Natural killer cell treated with Interleukin-12 subunit alpha and Interleukin-12 subunit beta and Interleukin-15 and Interleukin-18, amount 100 ng/mL, for 72 hours (primary cell): ENCODE results near the gene PODN. TPM values are rescaled to one million over a fixed set of nuclear protein-coding genes. Genes with fewer than 3 reads are reported as not detected.

ENCODE experiments used
- ATAC-seq, 2 donors: fragments of 150-1000 bp; cut with Tn5 transposase in 1 of 2; sonication (Bioruptor Pico), chemical (Tn5 transposase) in 1 of 2; 2 replicates each; pipeline ENCODE4 v1.10.0; 2021
- DNase-seq: peaks from one replicate; pipeline ENCODE4 v3.0.0; 2022; ENCODE audit warnings: low spot score
- H3K27ac Mint-ChIP-seq, 2 donors: 1 replicate in 1 of 2; 2 replicates in 1 of 2; pipeline ENCODE4 v1.8.0; 2022; ENCODE audit warnings: mixed read lengths in 2 of 2, mild to moderate bottlenecking in 1 of 2, moderate library complexity in 1 of 2
- H3K27me3 Mint-ChIP-seq, 2 donors: 1 replicate in 1 of 2; 2 replicates in 1 of 2; pipeline ENCODE4 v1.8.0; 2022; ENCODE audit warnings: mixed read lengths in 2 of 2
- H3K36me3 Mint-ChIP-seq: one replicate; pipeline ENCODE4 v1.8.0; 2022; ENCODE audit warnings: mixed read lengths
- H3K4me1 Mint-ChIP-seq, 2 donors: 1 replicate in 1 of 2; 2 replicates in 1 of 2; pipeline ENCODE4 v1.8.0; 2022; ENCODE audit warnings: low read depth in 2 of 2, mixed read lengths in 2 of 2, mild to moderate bottlenecking in 1 of 2
- H3K4me3 Mint-ChIP-seq: one replicate; pipeline ENCODE4 v1.8.0; 2022; ENCODE audit warnings: mixed read lengths
- H3K9me3 Mint-ChIP-seq: 2 replicates; pipeline ENCODE4 v1.8.0; 2022; ENCODE audit warnings: mixed read lengths
- total RNA-seq, 2 donors: library from RNA; stranded (reverse); gene quantifications; one replicate each; pipeline ENCODE4 v1.2.3, GENCODE V29; 2022

PODN gene
- total RNA-seq, 2 donors from 2014 or later: not detected

GRCh38 chr1:53043271-53043670 lies 18.7 kb upstream of the PODN start:
- Mint-ChIP-seq H3K36me3 (peaks cover 11% of the 10 kb centered on the region), H3K4me3 (no peak overlapping the region), H3K9me3 (no peaks in the 10 kb centered on the region), H3K27ac (no peak overlapping the region), H3K27me3 (no peaks in the 10 kb centered on the region), H3K4me1 (peaks cover 4 to 7% of the 10 kb centered on the region in 2 donors)
- no peak for ATAC-seq
- no peak for DNase-seq

GRCh38 chr1:53044926-53045325 lies 17.1 kb upstream of the PODN start:
- Mint-ChIP-seq H3K27ac (no peak overlapping the region), H3K9me3 (no peaks in the 10 kb centered on the region), H3K4me1 (peaks cover 4 to 10% of the 10 kb centered on the region in 2 donors), H3K27me3 (no peaks in the 10 kb centered on the region), H3K4me3 (no peak overlapping the region), H3K36me3 (peaks cover 9% of the 10 kb centered on the region)
- DNase-seq (no peak), ATAC-seq (no peak)

GRCh38 chr1:53046930-53047329 lies 15.1 kb upstream of the PODN start:
- no peak overlapping the region for H3K4me3 Mint-ChIP-seq
- H3K27me3 Mint-ChIP-seq: no peaks in the 10 kb centered on the region
- ATAC-seq: no peak
- peaks cover 5% of the 10 kb centered on the region for H3K36me3 Mint-ChIP-seq
- H3K9me3 Mint-ChIP-seq: no peaks in the 10 kb centered on the region
- DNase-seq: no peak
- peaks cover 4 to 10% of the 10 kb centered on the region in 2 donors for H3K4me1 Mint-ChIP-seq
- no peak overlapping the region for H3K27ac Mint-ChIP-seq

- H3K27ac Mint-ChIP-seq: peak overlapping the region in 1 of 2 donors; percentile 32
- H3K4me3 Mint-ChIP-seq: no peak overlapping the region
- no peaks in the 10 kb centered on the region for H3K9me3 Mint-ChIP-seq
- peak in 1 of 2 donors; percentile 54 for ATAC-seq
- peaks cover 9 to 10% of the 10 kb centered on the region in 2 donors for H3K4me1 Mint-ChIP-seq
- DNase-seq: no peak
- H3K27me3 Mint-ChIP-seq: no peaks in the 10 kb centered on the region
- H3K36me3 Mint-ChIP-seq: peaks cover 5% of the 10 kb centered on the region
Observed at GRCh38 chr1:53047737-53048736, 14.0 kb upstream of the PODN start.

- no peak for DNase-seq
- Mint-ChIP-seq H3K4me3 (no peak overlapping the region), H3K27me3 (no peaks in the 10 kb centered on the region), H3K4me1 (peaks cover 9 to 10% of the 10 kb centered on the region in 2 donors), H3K36me3 (peaks cover 5% of the 10 kb centered on the region), H3K9me3 (no peaks in the 10 kb centered on the region), H3K27ac (no peak overlapping the region)
- no peak for ATAC-seq
Observed at GRCh38 chr1:53048960-53049573, 12.9 kb upstream of the PODN start.

- no peak overlapping the region for H3K27ac Mint-ChIP-seq
- DNase-seq: no peak
- no peak for ATAC-seq
- peaks cover 9 to 10% of the 10 kb centered on the region in 2 donors for H3K4me1 Mint-ChIP-seq
- H3K36me3 Mint-ChIP-seq: peaks cover 5% of the 10 kb centered on the region
- no peaks in the 10 kb centered on the region for H3K9me3 Mint-ChIP-seq
- H3K27me3 Mint-ChIP-seq: no peaks in the 10 kb centered on the region
- H3K4me3 Mint-ChIP-seq: no peak overlapping the region
Observed at GRCh38 chr1:53049574-53049967, 12.4 kb upstream of the PODN start.

- H3K9me3 Mint-ChIP-seq: no peaks in the 10 kb centered on the region
- peaks cover 5% of the 10 kb centered on the region for H3K36me3 Mint-ChIP-seq
- H3K27me3 Mint-ChIP-seq: no peaks in the 10 kb centered on the region
- H3K27ac Mint-ChIP-seq: no peak overlapping the region
- H3K4me3 Mint-ChIP-seq: no peak overlapping the region
- ATAC-seq (no peak), DNase-seq (no peak)
- H3K4me1 Mint-ChIP-seq: peaks cover 9 to 10% of the 10 kb centered on the region in 2 donors
Observed at GRCh38 chr1:53050310-53050709, 11.7 kb upstream of the PODN start.

GRCh38 chr1:53051676-53052075 lies 10.3 kb upstream of the PODN start:
- Mint-ChIP-seq H3K27me3 (no peaks in the 10 kb centered on the region), H3K9me3 (no peaks in the 10 kb centered on the region), H3K27ac (no peak overlapping the region), H3K4me1 (peaks cover 9 to 10% of the 10 kb centered on the region in 2 donors), H3K4me3 (no peak overlapping the region), H3K36me3 (peaks cover 5% of the 10 kb centered on the region)
- DNase-seq: no peak
- ATAC-seq: no peak

GRCh38 chr1:53057127-53057526 lies 4.9 kb upstream of the PODN start:
- Mint-ChIP-seq H3K27me3 (peaks cover 0 to 2% of the 10 kb centered on the region in 2 donors), H3K36me3 (no peaks in the 10 kb centered on the region), H3K4me1 (peaks cover 0 to 5% of the 10 kb centered on the region in 2 donors), H3K4me3 (no peak overlapping the region), H3K27ac (no peak overlapping the region), H3K9me3 (no peaks in the 10 kb centered on the region)
- DNase-seq: no peak
- ATAC-seq: no peak

- H3K36me3 Mint-ChIP-seq: no peaks in the 10 kb centered on the region
- peaks cover 0 to 10% of the 10 kb centered on the region in 2 donors for H3K27me3 Mint-ChIP-seq
- ATAC-seq: no peak
- H3K4me3 Mint-ChIP-seq: no peak overlapping the region
- no peaks in the 10 kb centered on the region for H3K9me3 Mint-ChIP-seq
- H3K4me1 Mint-ChIP-seq: no peaks in the 10 kb centered on the region
- no peak overlapping the region for H3K27ac Mint-ChIP-seq
- no peak for DNase-seq
Observed at GRCh38 chr1:53060579-53060978, 1.4 kb upstream of the PODN start.

- Mint-ChIP-seq H3K9me3 (no peaks in the 10 kb centered on the region), H3K4me3 (peak overlapping the region; percentile 10), H3K4me1 (no peaks in the 10 kb centered on the region), H3K27me3 (peaks cover 0 to 11% of the 10 kb centered on the region in 2 donors), H3K36me3 (no peaks in the 10 kb centered on the region), H3K27ac (no peak overlapping the region)
- ATAC-seq (no peak), DNase-seq (no peak)
Observed at GRCh38 chr1:53061123-53061858, 722 bp upstream of the PODN start.

- H3K36me3 Mint-ChIP-seq: no peaks in the 10 kb centered on the region
- H3K4me1 Mint-ChIP-seq: no peaks in the 10 kb centered on the region
- no peaks in the 10 kb centered on the region for H3K9me3 Mint-ChIP-seq
- peak overlapping the region; percentile 51 for H3K4me3 Mint-ChIP-seq
- H3K27ac Mint-ChIP-seq: no peak overlapping the region
- DNase-seq (no peak), ATAC-seq (no peak)
- peaks cover 0 to 11% of the 10 kb centered on the region in 2 donors for H3K27me3 Mint-ChIP-seq
Observed at GRCh38 chr1:53062708-53063591, 937 bp downstream of the PODN start.
